H9 (cell line): ENCODE data around the gene RFX1. TPM values are rescaled to one million over a fixed set of nuclear protein-coding genes. Genes with fewer than 3 reads are reported as not detected.

Experiments
- DNase-seq: peaks from one replicate; pipeline ENCODE4 v3.0.0-alpha.2; 2017
- H2AFZ ChIP-seq: one replicate; pipeline ENCODE4 v1.6.1; 2013; ENCODE audit warnings: mild to moderate bottlenecking, low read length, control low read depth, moderate library complexity
- H2AK5ac ChIP-seq: 2 replicates; pipeline ENCODE4 v1.6.1; 2013; ENCODE audit warnings: low read length, control low read depth, mixed read lengths; ENCODE audit not compliant: insufficient read length
- H2BK120ac ChIP-seq: one replicate; pipeline ENCODE4 v1.6.1; 2013; ENCODE audit warnings: low read depth, mild to moderate bottlenecking, low read length, control low read depth, inconsistent platforms; ENCODE audit not compliant: poor library complexity, severe bottlenecking
- H2BK12ac ChIP-seq: 2 replicates; pipeline ENCODE4 v1.6.1; 2013; ENCODE audit warnings: low read length, control low read depth, mixed read lengths, low read depth; ENCODE audit not compliant: insufficient read length
- H2BK15ac ChIP-seq: 2 replicates; pipeline ENCODE4 v1.6.1; 2013; ENCODE audit warnings: low read depth, low read length, control low read depth
- H2BK20ac ChIP-seq: one replicate; pipeline ENCODE4 v1.6.1; 2013; ENCODE audit warnings: low read depth, mild to moderate bottlenecking, low read length, control low read depth, inconsistent platforms; ENCODE audit not compliant: poor library complexity, severe bottlenecking
- H2BK5ac ChIP-seq: 2 replicates; pipeline ENCODE4 v1.6.1; 2013; ENCODE audit warnings: low read length, control low read depth, mixed read lengths; ENCODE audit not compliant: insufficient read length
- H3K14ac ChIP-seq: 2 replicates; pipeline ENCODE4 v1.6.1; 2013; ENCODE audit warnings: low read length, control low read depth; ENCODE audit not compliant: insufficient read depth
- H3K18ac ChIP-seq: 2 replicates; pipeline ENCODE4 v1.6.1; 2013; ENCODE audit warnings: low read depth, mild to moderate bottlenecking, mixed read lengths, low read length, control low read depth; ENCODE audit not compliant: insufficient read length
- H3K23ac ChIP-seq: 2 replicates; pipeline ENCODE4 v1.6.1; 2013; ENCODE audit warnings: low read length, control low read depth, mixed read lengths, low read depth; ENCODE audit not compliant: insufficient read length
- H3K23me2 ChIP-seq: 2 replicates; pipeline ENCODE4 v1.6.1; 2013; ENCODE audit warnings: low read depth, mild to moderate bottlenecking, mixed read lengths, low read length, control low read depth; ENCODE audit not compliant: insufficient read length, poor library complexity, severe bottlenecking
- H3K27ac ChIP-seq: 2 replicates; pipeline ENCODE4 v1.5.1; 2013; ENCODE audit warnings: low read length, control low read depth, mixed read lengths, low read depth; ENCODE audit not compliant: insufficient read length
- H3K27me3 ChIP-seq: 2 replicates; pipeline ENCODE4 v1.6.1; 2013; ENCODE audit warnings: low read length, control low read depth, inconsistent platforms; ENCODE audit not compliant: insufficient read depth
- H3K4ac ChIP-seq: 2 replicates; pipeline ENCODE4 v1.6.1; 2013; ENCODE audit warnings: low read depth, mild to moderate bottlenecking, control low read depth, inconsistent platforms, low read length, moderate library complexity
- H3K4me1 ChIP-seq: 2 replicates; pipeline ENCODE4 v1.6.1; 2013; ENCODE audit warnings: low read length, control low read depth, inconsistent platforms; ENCODE audit not compliant: insufficient read depth
- H3K4me2 ChIP-seq: 2 replicates; pipeline ENCODE4 v1.6.1; 2013; ENCODE audit warnings: low read length, control low read depth, mixed read lengths; ENCODE audit not compliant: insufficient read length, insufficient read depth
- H3K56ac ChIP-seq: 2 replicates; pipeline ENCODE4 v1.6.1; 2013; ENCODE audit warnings: low read depth, mild to moderate bottlenecking, mixed read lengths, low read length, control low read depth; ENCODE audit not compliant: insufficient read length
- H3K79me1 ChIP-seq: 2 replicates; pipeline ENCODE4 v1.6.1; 2013; ENCODE audit warnings: low read depth, mild to moderate bottlenecking, moderate library complexity, low read length, control low read depth, inconsistent platforms; ENCODE audit not compliant: insufficient read depth, poor library complexity, severe bottlenecking
- H3K79me2 ChIP-seq: 2 replicates; pipeline ENCODE4 v1.6.1; 2013; ENCODE audit warnings: low read length, control low read depth, inconsistent platforms; ENCODE audit not compliant: insufficient read depth
- H3K9ac ChIP-seq: 2 replicates; pipeline ENCODE4 v1.6.1; 2013; ENCODE audit warnings: low read length, control low read depth, mixed read lengths; ENCODE audit not compliant: insufficient read length; ENCODE audit errors: extremely low read depth
- H3K9me3 ChIP-seq: one replicate; pipeline ENCODE4 v1.6.1; 2013; ENCODE audit warnings: low read depth, low read length, inconsistent platforms; ENCODE audit not compliant: control insufficient read depth
- H3T11ph ChIP-seq: one replicate; pipeline ENCODE4 v1.6.1; 2013; ENCODE audit warnings: mild to moderate bottlenecking, low read length, control low read depth, inconsistent platforms
- H4K20me1 ChIP-seq: one replicate; pipeline ENCODE4 v1.6.1; 2013; ENCODE audit not compliant: control insufficient read depth, insufficient read length, insufficient read depth
- H4K5ac ChIP-seq: 2 replicates; pipeline ENCODE4 v1.6.1; 2013; ENCODE audit warnings: low read depth, mild to moderate bottlenecking, mixed read lengths, low read length, control low read depth; ENCODE audit not compliant: insufficient read length
- H4K8ac ChIP-seq: replicated peaks from 2 replicates; pipeline ENCODE4 v1.6.1; 2013; ENCODE audit warnings: low read length, control low read depth, mixed read lengths, low read depth; ENCODE audit not compliant: insufficient read length
- H4K91ac ChIP-seq: 2 replicates; pipeline ENCODE4 v1.6.1; 2013; ENCODE audit warnings: low read depth, mild to moderate bottlenecking, moderate library complexity, mixed read lengths, low read length, control low read depth; ENCODE audit not compliant: insufficient read length
- H3K27ac Mint-ChIP-seq, 3 experiments: 2 replicates in 2 of 3; 3 replicates in 1 of 3; pipeline ENCODE4 v1.8.0; 2020 to 2021; ENCODE audit warnings: mixed read lengths in 3 of 3, mild to moderate bottlenecking in 1 of 3, moderate library complexity in 1 of 3
- H3K27me3 Mint-ChIP-seq: 2 replicates; pipeline ENCODE4 v1.8.0; 2021; ENCODE audit warnings: low read depth, mild to moderate bottlenecking, moderate library complexity, mixed read lengths
- H3K36me3 Mint-ChIP-seq, 3 experiments: 2 replicates in 2 of 3; 3 replicates in 1 of 3; pipeline ENCODE4 v1.8.0; 2020 to 2021; ENCODE audit warnings: low read depth in 3 of 3, mixed read lengths in 3 of 3; ENCODE audit not compliant: insufficient read depth in 1 of 3
- H3K4me1 Mint-ChIP-seq, 2 experiments: 2 replicates each; pipeline ENCODE4 v1.8.0; 2020; ENCODE audit warnings: mixed read lengths in 2 of 2
- H3K4me3 Mint-ChIP-seq, 2 experiments: 2 replicates in 1 of 2; 3 replicates in 1 of 2; pipeline ENCODE4 v1.8.0; 2020 to 2021; ENCODE audit warnings: mild to moderate bottlenecking in 2 of 2, mixed read lengths in 2 of 2, moderate library complexity in 1 of 2
- H3K9me3 Mint-ChIP-seq, 2 experiments: 2 replicates in 1 of 2; 3 replicates in 1 of 2; pipeline ENCODE4 v1.8.0; 2020; ENCODE audit warnings: mild to moderate bottlenecking in 2 of 2, mixed read lengths in 2 of 2, moderate library complexity in 1 of 2
- CTCF ChIP-seq: fragments of 200-600 bp; sonication (generic); conservative IDR thresholded peaks from 3 replicates; pipeline ENCODE4 v1.8.0; 2021; ENCODE audit warnings: antibody characterized with exemption, mild to moderate bottlenecking
- WGBS: extraction: QIAGEN DNeasy Blood & Tissue Kit; methylation state at CpG from one replicate; pipeline ENCODE4 v1.1.7; 2013; ENCODE audit warnings: missing lambda C conversion rate, low lambda C conversion rate, mixed read lengths; ENCODE audit not compliant: insufficient read length; ENCODE audit errors: extremely low coverage; 5-methylcytosine and 5-hydroxymethylcytosine counted together
- total RNA-seq: library from RNA; stranded (reverse); gene quantifications from 2 replicates; pipeline ENCODE4 v1.2.1, GENCODE V29; 2021

Gene RFX1
- total RNA-seq, 1 experiment from 2014 or later = 21.4 TPM

GRCh38 chr19:13962699-13963602 is 43.2 kb downstream of the RFX1 start:
- Histone ChIP-seq H3K4me1 (no peaks in the 10 kb centered on the region), H4K91ac (no peak overlapping the region), H3K23me2 (no peaks in the 10 kb centered on the region), H3K14ac (peak overlapping the region; percentile 29; the same call in 1 of the 2 replicates), H2AFZ (no peak overlapping the region), H3K4ac (no peak overlapping the region), H3K18ac (peak overlapping the region; percentile 13), H3K79me1 (no peaks in the 10 kb centered on the region), H3K9ac (no peak overlapping the region), H3K27me3 (no peaks in the 10 kb centered on the region), H4K20me1 (no peaks in the 10 kb centered on the region), H4K8ac (no peak overlapping the region), H3K79me2 (no peaks in the 10 kb centered on the region), H3K4me2 (no peak overlapping the region), H2BK5ac (no peak overlapping the region), H2BK20ac (no peak overlapping the region), H2AK5ac (no peak overlapping the region), H3T11ph (no peak overlapping the region), H3K9me3 (no peaks in the 10 kb centered on the region), H2BK12ac (no peak overlapping the region), H2BK15ac (no peak overlapping the region), H3K56ac (no peak overlapping the region), H3K23ac (no peak overlapping the region), H2BK120ac (no peak overlapping the region), H3K27ac (no peak overlapping the region), H4K5ac (no peak overlapping the region)
- WGBS = no CpG with 5 or more reads among the region's 89 CpGs
- no peak for TF ChIP-seq CTCF
- Mint-ChIP-seq H3K27me3 (no peaks in the 10 kb centered on the region), H3K9me3 (no peaks in the 10 kb centered on the region), H3K36me3 (peaks cover 13 to 46% (median 37%) of the 10 kb centered on the region in 3 experiments; a peak in 6 of 7 replicates), H3K27ac (no peak overlapping the region), H3K4me3 (no peak overlapping the region), H3K4me1 (peaks cover 4 to 6% of the 10 kb centered on the region in 2 experiments; a peak in 3 of 4 replicates)
- DNase-seq = peak; percentile 64
